Mesendoderm (in vitro differentiated cells): ENCODE results near the gene MCOLN1. TPM values are rescaled to one million over a fixed set of nuclear protein-coding genes. Genes with fewer than 3 reads are reported as not detected.

Source experiments
- DNase-seq: peaks from one replicate; pipeline ENCODE4 v3.0.0; 2013
- H2AK5ac ChIP-seq: 2 replicates; pipeline ENCODE4 v1.6.1; 2013; ENCODE audit warnings: low read length, inconsistent platforms
- H2BK120ac ChIP-seq: 2 replicates; pipeline ENCODE4 v1.6.1; 2013; ENCODE audit warnings: low read depth, mild to moderate bottlenecking, low read length, moderate library complexity, mixed read lengths
- H2BK15ac ChIP-seq: replicated peaks from 2 replicates; pipeline ENCODE4 v1.6.1; 2013; ENCODE audit warnings: low read depth, mild to moderate bottlenecking, moderate library complexity
- H2BK5ac ChIP-seq: 2 replicates; pipeline ENCODE4 v1.6.1; 2013; ENCODE audit warnings: low read length, inconsistent platforms
- H3K18ac ChIP-seq: 2 replicates; pipeline ENCODE4 v1.6.1; 2013; ENCODE audit warnings: mild to moderate bottlenecking, low read length, mixed read lengths
- H3K23ac ChIP-seq: one replicate; pipeline ENCODE4 v1.6.1; 2013; ENCODE audit warnings: low read length
- H3K27ac ChIP-seq: 2 replicates; pipeline ENCODE4 v1.5.1; 2013; ENCODE audit warnings: low read depth, mild to moderate bottlenecking, inconsistent platforms, low read length, moderate library complexity
- H3K27me3 ChIP-seq: 2 replicates; pipeline ENCODE4 v1.6.1; 2013; ENCODE audit warnings: low read length, control low read depth, mild to moderate bottlenecking, inconsistent platforms; ENCODE audit not compliant: insufficient read depth, poor library complexity
- H3K36me3 ChIP-seq: 2 replicates; pipeline ENCODE4 v1.6.1; 2013; ENCODE audit warnings: low read length, inconsistent platforms; ENCODE audit not compliant: control insufficient read depth, insufficient read depth
- H3K4ac ChIP-seq: one replicate; pipeline ENCODE4 v1.6.1; 2013; ENCODE audit warnings: low read depth, mild to moderate bottlenecking, low read length, moderate library complexity
- H3K4me1 ChIP-seq: 2 replicates; pipeline ENCODE4 v1.6.1; 2013; ENCODE audit warnings: low read depth, low read length, inconsistent platforms; ENCODE audit not compliant: control insufficient read depth
- H3K4me2 ChIP-seq: 2 replicates; pipeline ENCODE4 v1.6.1; 2013; ENCODE audit warnings: low read length
- H3K4me3 ChIP-seq: 2 replicates; pipeline ENCODE4 v1.5.1; 2013; ENCODE audit warnings: mild to moderate bottlenecking, low read length
- H3K56ac ChIP-seq: one replicate; pipeline ENCODE4 v1.6.1; 2013; ENCODE audit warnings: low read length
- H3K79me1 ChIP-seq: 2 replicates; pipeline ENCODE4 v1.6.1; 2013; ENCODE audit warnings: low read length, inconsistent platforms
- H3K79me2 ChIP-seq: 2 replicates; pipeline ENCODE4 v1.6.1; 2013; ENCODE audit warnings: mild to moderate bottlenecking, low read length; ENCODE audit not compliant: control insufficient read depth, insufficient read depth
- H3K9ac ChIP-seq: 2 replicates; pipeline ENCODE4 v1.6.1; 2013; ENCODE audit warnings: low read length, inconsistent platforms
- H4K5ac ChIP-seq: one replicate; pipeline ENCODE4 v1.6.1; 2013; ENCODE audit warnings: low read length
- H4K8ac ChIP-seq: one replicate; pipeline ENCODE4 v1.6.1; 2013; ENCODE audit warnings: low read depth, mild to moderate bottlenecking, control low read depth, low read length, moderate library complexity
- WGBS: extraction: QIAGEN DNeasy Blood & Tissue Kit; methylation state at CpG from one replicate; pipeline ENCODE4 v1.1.7; 2013; ENCODE audit warnings: low lambda C conversion rate, missing lambda C conversion rate; ENCODE audit not compliant: insufficient coverage; ENCODE audit errors: extremely low coverage; 5-methylcytosine and 5-hydroxymethylcytosine counted together
- small RNA-seq: library from polyadenylated mRNA; stranded (forward); fragments of <200 nt; extraction: miRNeasy Mini kit (QIAGEN cat#:217004); gene quantifications from one replicate; pipeline ENCODE3, GENCODE V24; 2013; ENCODE audit not compliant: insufficient read depth

MCOLN1 gene

GRCh38 chr19:7582446-7582845 lies 60.0 kb downstream of the MCOLN1 start:
- H2BK120ac ChIP-seq, result no peak overlapping the region
- no peak overlapping the region for H2AK5ac ChIP-seq
- no peaks in the 10 kb centered on the region for H3K79me1 ChIP-seq
- no peak overlapping the region for H3K4me3 ChIP-seq
- H3K4ac ChIP-seq, result no peak overlapping the region
- no peak overlapping the region for H2BK15ac ChIP-seq
- no peak overlapping the region for H3K23ac ChIP-seq
- no peak overlapping the region for H3K18ac ChIP-seq
- H4K8ac ChIP-seq, result no peak overlapping the region
- H4K5ac ChIP-seq, result no peak overlapping the region
- no peaks in the 10 kb centered on the region for H3K4me1 ChIP-seq
- no peaks in the 10 kb centered on the region for H3K36me3 ChIP-seq
- no peak overlapping the region for H3K4me2 ChIP-seq
- H2BK5ac ChIP-seq, result no peak overlapping the region
- no peak overlapping the region for H3K56ac ChIP-seq
- no peak overlapping the region for H3K9ac ChIP-seq
- H3K27ac ChIP-seq, result no peak overlapping the region
- DNase-seq, result no peak
- no CpG with 5 or more reads among the region's 11 CpGs for WGBS
- no peaks in the 10 kb centered on the region for H3K79me2 ChIP-seq
- H3K27me3 ChIP-seq, result no peaks in the 10 kb centered on the region

Small RNA genes within 50 kb of the gene (small RNA-seq; reads per million reads assigned to genes)
- not detected for gene AC008878.2
